Mammary epithelial cell (primary cell): ENCODE measurements around the gene SEMA5A.

Experiments
- CTCF ChIP-seq, 2 donors: IDR thresholded peaks in 1 of 2; conservative IDR thresholded peaks in 1 of 2; 2 replicates each; pipeline ENCODE4 v1.5.1; 2011 to 2012; ENCODE audit warnings: inconsistent platforms in 2 of 2, low read length in 2 of 2, mild to moderate bottlenecking in 2 of 2, control low read depth in 1 of 2, low read depth in 1 of 2; ENCODE audit not compliant: insufficient read depth in 1 of 2; ENCODE audit errors: extremely low read depth in 1 of 2
- EZH2 ChIP-seq: IDR thresholded peaks from 2 replicates; pipeline ENCODE4 v1.6.1; 2012; ENCODE audit warnings: low read length, inconsistent platforms, borderline replicate concordance

- TF ChIP-seq CTCF (conservative IDR thresholded peaks at IDR 0.05 in 1 of 2, IDR thresholded peaks at IDR 0.05 in 1 of 2; ENCODE audit: extremely low read depth in 1 of 2, insufficient read depth in 1 of 2, low read depth in 1 of 2, low read length in 2 of 2) (no peak), EZH2 (no peak)
Observed at GRCh38 chr5:9047932-9048331, 497.9 kb downstream of the SEMA5A start.
